Vagina (tissue), 2 donors: ENCODE results near the gene ADD3.

Experiments used
- POLR2A ChIP-seq, 2 donors: fragments of 450-650 bp; IDR thresholded peaks; one replicate each; pipeline ENCODE4 v1.6.1; 2017; ENCODE audit warnings: antibody characterized with exemption in 2 of 2, mild to moderate bottlenecking in 2 of 2, moderate library complexity in 2 of 2
- POLR2AphosphoS5 ChIP-seq, 2 donors: sonication (generic); formaldehyde crosslinking; IDR thresholded peaks; one replicate each; pipeline ENCODE4 v1.9.0; 2017; ENCODE audit warnings: antibody characterized with exemption in 2 of 2, mild to moderate bottlenecking in 2 of 2, low read depth in 1 of 2; ENCODE audit not compliant: insufficient read depth in 1 of 2
- TF ChIP-seq, protein P1 (sequence below), 3 experiments: fragments of 450-650 bp in 2 of 3; fragments of 200-600 bp in 1 of 3; sonication (generic) in 1 of 3; IDR thresholded peaks; one replicate each; pipeline ENCODE4 v1.5.1; 2017 to 2019; ENCODE audit warnings: antibody characterized with exemption in 3 of 3, mild to moderate bottlenecking in 2 of 3, moderate library complexity in 2 of 3

- TF ChIP-seq POLR2A (IDR thresholded peaks at IDR 0.05) (no peak), POLR2AphosphoS5 (IDR thresholded peaks at IDR 0.05; ENCODE audit: insufficient read depth in 1 of 2, low read depth in 1 of 2) (no peak)
- TF ChIP-seq, protein P1, sequence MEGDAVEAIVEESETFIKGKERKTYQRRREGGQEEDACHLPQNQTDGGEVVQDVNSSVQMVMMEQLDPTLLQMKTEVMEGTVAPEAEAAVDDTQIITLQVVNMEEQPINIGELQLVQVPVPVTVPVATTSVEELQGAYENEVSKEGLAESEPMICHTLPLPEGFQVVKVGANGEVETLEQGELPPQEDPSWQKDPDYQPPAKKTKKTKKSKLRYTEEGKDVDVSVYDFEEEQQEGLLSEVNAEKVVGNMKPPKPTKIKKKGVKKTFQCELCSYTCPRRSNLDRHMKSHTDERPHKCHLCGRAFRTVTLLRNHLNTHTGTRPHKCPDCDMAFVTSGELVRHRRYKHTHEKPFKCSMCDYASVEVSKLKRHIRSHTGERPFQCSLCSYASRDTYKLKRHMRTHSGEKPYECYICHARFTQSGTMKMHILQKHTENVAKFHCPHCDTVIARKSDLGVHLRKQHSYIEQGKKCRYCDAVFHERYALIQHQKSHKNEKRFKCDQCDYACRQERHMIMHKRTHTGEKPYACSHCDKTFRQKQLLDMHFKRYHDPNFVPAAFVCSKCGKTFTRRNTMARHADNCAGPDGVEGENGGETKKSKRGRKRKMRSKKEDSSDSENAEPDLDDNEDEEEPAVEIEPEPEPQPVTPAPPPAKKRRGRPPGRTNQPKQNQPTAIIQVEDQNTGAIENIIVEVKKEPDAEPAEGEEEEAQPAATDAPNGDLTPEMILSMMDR (IDR thresholded peaks at IDR 0.05): no peak
Measured at GRCh38 chr10:110174816-110175215, 167.0 kb downstream of the ADD3 start.
